ENCODE measurements around the gene GTF3C5.
"Not testable (repeated sequence)": the region's sequence is repeated elsewhere in the genome, so short reads cannot be mapped to it uniquely, and the experiment has no call there.

The GTF3C5 gene

GRCh38 chr9:133067813-133068212 is 37.0 kb downstream of the GTF3C5 start:
- no peak for DNase-seq (ENCODE audit: low read depth in 3 of 3, low spot score in 1 of 3)

DNA sequence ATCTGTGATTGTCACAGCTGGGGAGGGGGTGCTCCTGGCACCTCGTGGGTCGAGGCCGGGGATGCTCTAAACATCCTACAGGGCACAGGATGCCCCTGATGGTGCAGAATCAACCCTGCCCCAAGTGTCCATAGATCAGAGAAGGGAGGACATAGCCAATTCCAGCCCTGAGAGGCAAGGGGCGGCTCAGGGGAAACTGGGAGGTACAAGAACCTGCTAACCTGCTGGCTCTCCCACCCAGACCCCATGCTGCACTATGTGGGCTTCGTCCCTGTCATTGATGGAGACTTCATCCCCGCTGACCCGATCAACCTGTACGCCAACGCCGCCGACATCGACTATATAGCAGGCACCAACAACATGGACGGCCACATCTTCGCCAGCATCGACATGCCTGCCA is 37.6 kb downstream of the GTF3C5 start:
- not testable (repeated sequence) for DNase-seq (ENCODE audit: low read depth in 3 of 3, low spot score in 1 of 3)

GRCh38 chr9:133070500-133070961 is 39.7 kb downstream of the GTF3C5 start:
- not testable (repeated sequence) for DNase-seq (ENCODE audit: low read depth in 3 of 3, low spot score in 1 of 3)

- DNase-seq (ENCODE audit: low read depth in 3 of 3, low spot score in 1 of 3), result not testable (repeated sequence)
Measured at GRCh38 chr9:133070985-133071384, 40.2 kb downstream of the GTF3C5 start.

DNA sequence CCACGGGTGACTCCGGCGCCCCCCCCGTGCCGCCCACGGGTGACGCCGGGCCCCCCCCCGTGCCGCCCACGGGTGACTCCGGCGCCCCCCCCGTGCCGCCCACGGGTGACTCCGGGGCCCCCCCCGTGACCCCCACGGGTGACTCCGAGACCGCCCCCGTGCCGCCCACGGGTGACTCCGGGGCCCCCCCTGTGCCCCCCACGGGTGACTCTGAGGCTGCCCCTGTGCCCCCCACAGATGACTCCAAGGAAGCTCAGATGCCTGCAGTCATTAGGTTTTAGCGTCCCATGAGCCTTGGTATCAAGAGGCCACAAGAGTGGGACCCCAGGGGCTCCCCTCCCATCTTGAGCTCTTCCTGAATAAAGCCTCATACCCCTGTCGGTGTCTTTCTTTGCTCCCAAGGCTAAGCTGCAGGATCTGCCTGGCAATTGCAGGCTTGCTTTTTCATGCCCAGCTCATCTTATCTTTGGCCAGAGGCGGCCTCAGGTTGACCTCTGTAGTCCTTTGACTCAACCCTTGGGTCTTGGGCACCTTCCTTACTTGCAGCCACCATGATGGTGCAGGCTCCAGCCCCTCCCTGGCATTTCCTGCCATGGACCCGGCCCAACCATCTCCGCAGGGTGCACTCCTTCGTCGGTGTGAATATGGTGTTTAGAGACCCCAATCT is 40.8 kb downstream of the GTF3C5 start:
- DNase-seq (ENCODE audit: low read depth in 3 of 3, low spot score in 1 of 3), result no peak

- not testable (repeated sequence) for DNase-seq (ENCODE audit: low read depth in 3 of 3, low spot score in 1 of 3)
Measured at GRCh38 chr9:133072210-133072609, 41.4 kb downstream of the GTF3C5 start.

GRCh38 chr9:133073086-133074014 is 42.6 kb downstream of the GTF3C5 start:
- no peak for DNase-seq (ENCODE audit: low read depth in 3 of 3, low spot score in 1 of 3)

- DNase-seq (ENCODE audit: low read depth in 3 of 3, low spot score in 1 of 3), result no peak
Measured at GRCh38 chr9:133074111-133074651, 43.4 kb downstream of the GTF3C5 start.

- DNase-seq (ENCODE audit: low read depth in 3 of 3, low spot score in 1 of 3), result no peak
Measured at GRCh38 chr9:133075925-133076630, 45.3 kb downstream of the GTF3C5 start.

DNA sequence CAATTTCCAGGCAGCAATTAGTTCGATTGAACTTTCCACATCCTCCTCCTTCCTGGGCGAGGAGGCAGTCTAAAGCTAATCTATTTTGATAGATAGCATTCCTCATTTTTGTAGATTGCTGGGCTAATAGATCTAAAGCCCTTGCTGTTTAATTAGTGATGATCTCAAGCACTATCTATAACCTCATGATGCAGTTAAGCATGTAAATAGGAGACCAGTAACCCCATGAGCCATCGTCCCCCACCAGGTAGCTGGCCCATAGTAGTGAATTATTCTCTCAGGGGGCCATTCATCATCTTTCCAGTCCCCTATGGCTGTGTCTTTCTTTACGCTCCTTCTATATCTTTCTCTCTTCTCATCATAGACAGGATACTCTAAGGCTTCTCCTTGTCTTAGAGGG is 45.9 kb downstream of the GTF3C5 start:
- DNase-seq (ENCODE audit: low read depth in 3 of 3, low spot score in 1 of 3), result no peak

DNA sequence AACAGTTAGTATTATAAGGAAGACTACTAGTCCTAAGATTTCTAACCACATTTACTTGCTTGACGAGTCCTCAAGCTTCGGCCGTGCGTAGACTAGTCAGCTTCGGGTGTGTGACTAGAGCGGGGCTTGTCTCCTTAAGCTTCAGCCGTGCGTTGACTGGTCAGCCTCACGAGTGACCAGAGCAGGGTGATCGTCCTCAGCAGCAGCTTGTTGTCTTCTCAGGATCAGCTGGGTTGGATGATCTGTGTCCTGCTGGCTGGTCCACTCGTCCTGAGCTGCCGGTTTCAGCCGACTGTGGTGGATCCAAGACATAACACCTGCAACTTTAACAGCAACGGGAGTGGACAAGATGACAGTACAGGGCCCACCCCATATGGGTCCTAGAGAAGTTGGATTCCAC is 47.7 kb downstream of the GTF3C5 start:
- DNase-seq (ENCODE audit: low read depth in 3 of 3, low spot score in 1 of 3), result no peak

GRCh38 chr9:133080161-133080560 is 49.4 kb downstream of the GTF3C5 start:
- DNase-seq (ENCODE audit: low read depth in 3 of 3, low spot score in 1 of 3), result no peak

- DNase-seq (ENCODE audit: low read depth in 3 of 3, low spot score in 1 of 3), result not testable (repeated sequence)
Measured at GRCh38 chr9:133080786-133081779, 50.3 kb downstream of the GTF3C5 start.

- not testable (repeated sequence) for DNase-seq (ENCODE audit: low read depth in 3 of 3, low spot score in 1 of 3)
Measured at GRCh38 chr9:133081957-133082644, 51.3 kb downstream of the GTF3C5 start.

- DNase-seq (ENCODE audit: low read depth in 3 of 3, low spot score in 1 of 3), result not testable (repeated sequence)
Measured at GRCh38 chr9:133083688-133084087, 52.9 kb downstream of the GTF3C5 start.

DNA sequence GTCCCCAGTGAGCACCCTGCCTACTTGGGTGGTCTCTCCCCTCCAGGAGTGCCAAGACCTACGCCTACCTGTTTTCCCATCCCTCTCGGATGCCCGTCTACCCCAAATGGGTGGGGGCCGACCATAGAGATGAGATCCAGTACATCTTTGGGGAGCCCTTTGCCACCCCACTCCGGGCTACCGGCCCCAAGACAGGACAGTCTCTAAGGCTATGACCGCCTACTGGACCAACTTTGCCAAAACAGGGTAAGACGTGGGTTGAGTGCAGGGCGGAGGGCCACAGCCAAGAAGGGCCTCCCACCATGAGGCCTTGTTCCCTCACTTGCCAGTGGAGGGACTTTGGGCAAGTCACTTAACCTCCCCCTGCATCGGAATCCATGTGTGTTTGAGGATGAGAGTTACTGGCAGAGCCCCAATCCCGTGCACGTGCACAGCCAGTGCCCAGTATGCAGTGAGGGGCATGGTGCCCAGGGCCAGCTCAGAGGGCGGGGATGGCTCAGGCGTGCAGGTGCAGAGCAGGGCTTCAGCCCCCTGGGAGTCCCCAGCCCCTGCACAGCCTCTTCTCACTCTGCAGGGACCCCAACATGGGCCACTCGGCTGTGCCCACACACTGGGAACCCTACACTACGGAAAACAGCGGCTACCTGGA is 55.5 kb downstream of the GTF3C5 start:
- DNase-seq (ENCODE audit: low read depth in 3 of 3, low spot score in 1 of 3), result not testable (repeated sequence)

DNA sequence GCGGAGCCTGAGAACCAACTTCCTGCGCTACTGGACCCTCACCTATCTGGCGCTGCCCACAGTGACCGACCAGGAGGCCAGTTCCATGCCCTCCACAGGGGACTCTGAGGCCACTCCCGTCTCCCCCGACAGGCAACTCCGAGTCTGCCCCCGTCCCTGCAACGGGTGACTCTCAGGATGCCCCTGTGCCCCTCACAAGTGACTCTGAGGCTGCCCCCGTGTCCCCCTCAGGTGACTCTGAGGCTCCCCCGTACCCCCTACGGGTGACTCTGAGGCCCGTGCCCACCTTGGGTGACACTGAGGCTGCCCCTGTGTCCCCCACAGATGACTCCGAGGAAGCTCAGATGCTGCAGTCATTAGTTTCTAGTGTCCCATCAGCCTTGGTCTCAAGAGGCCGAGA is 56.1 kb downstream of the GTF3C5 start:
- DNase-seq (ENCODE audit: low read depth in 3 of 3, low spot score in 1 of 3), result no peak

GRCh38 chr9:133087429-133088145 is 56.8 kb downstream of the GTF3C5 start:
- no peak for DNase-seq (ENCODE audit: low read depth in 3 of 3, low spot score in 1 of 3)

Data from stimulated activated CD4-positive, alpha-beta T cell treated with anti-CD3 and anti-CD28 coated beads, TNF-alpha, amount 100 ng/mL, for 1 hour (primary cell).